ENCODE results near the gene CPXM1.
A peak's percentile ranks its signal among the peaks of the same experiment; 100 is the strongest.

CPXM1 gene

GRCh38 chr20:2753461-2754040, 46.9 kb downstream of the CPXM1 start:
- Histone ChIP-seq H3K4me3 (no peak overlapping the region), H3K27ac (no peak overlapping the region)

GRCh38 chr20:2752567-2753460, 47.6 kb downstream of the CPXM1 start:
- Histone ChIP-seq H3K27ac (peak overlapping the region in 1 of 21 experiments; percentile 58), H3K4me3 (peak overlapping the region; percentile 23 to 49 (median 33))

- Histone ChIP-seq H3K4me3 (peak overlapping the region; percentile 23 to 49 (median 33)), H3K27ac (peak overlapping the region in 7 of 21 experiments; percentile 2 to 58 (median 33))
Measured at GRCh38 chr20:2751878-2752566, 48.4 kb downstream of the CPXM1 start.

- Histone ChIP-seq H3K4me3 (peak overlapping the region; percentile 23 to 49 (median 33)), H3K27ac (peak overlapping the region in 8 of 21 experiments; percentile 2 to 58 (median 32))
Measured at GRCh38 chr20:2751347-2751877, 49.0 kb downstream of the CPXM1 start.

- Histone ChIP-seq H3K4me3 (peak overlapping the region in 3 of 7 experiments; percentile 8 to 49 (median 39)), H3K27ac (peak overlapping the region in 3 of 21 experiments; percentile 2 to 30 (median 21))
Measured at GRCh38 chr20:2750491-2751251, 49.8 kb downstream of the CPXM1 start.

GRCh38 chr20:2749951-2750490, 50.4 kb downstream of the CPXM1 start:
- Histone ChIP-seq H3K27ac (no peak overlapping the region), H3K4me3 (no peak overlapping the region)

GRCh38 chr20:2749343-2749950, 51.0 kb downstream of the CPXM1 start:
- H3K27ac ChIP-seq: no peak overlapping the region
- no peak overlapping the region for H3K4me3 ChIP-seq

GRCh38 chr20:2748551-2749342, 51.7 kb downstream of the CPXM1 start:
- Histone ChIP-seq H3K4me3 (no peak overlapping the region), H3K27ac (no peak overlapping the region)

GRCh38 chr20:2747676-2748235, 52.7 kb downstream of the CPXM1 start:
- no peak overlapping the region for H3K27ac ChIP-seq
- no peak overlapping the region for H3K4me3 ChIP-seq

GRCh38 chr20:2746636-2747265, 53.7 kb downstream of the CPXM1 start:
- Histone ChIP-seq H3K27ac (no peak overlapping the region), H3K4me3 (no peak overlapping the region)

GRCh38 chr20:2745936-2746635, 54.3 kb downstream of the CPXM1 start:
- H3K4me3 ChIP-seq: no peak overlapping the region
- no peak overlapping the region for H3K27ac ChIP-seq

GRCh38 chr20:2745060-2745910, 55.1 kb downstream of the CPXM1 start:
- Histone ChIP-seq H3K27ac (no peak overlapping the region), H3K4me3 (no peak overlapping the region)
